Measurements from ENCODE around the gene THRSP.
"Not testable (repeated sequence)": the region's sequence is repeated elsewhere in the genome, so short reads cannot be mapped to it uniquely, and the experiment has no call there.

THRSP gene

GRCh38 chr11:78080818-78081495 lies 17.3 kb downstream of the THRSP start:
- no peak for TF ChIP-seq CTCF (IDR thresholded peaks at IDR 0.05; ENCODE audit: low read length, missing control alignments)
- peak; percentile 80 for DNase-seq (ENCODE audit: low read depth)
- no peak overlapping the region for H3K4me3 ChIP-seq (replicated peaks; ENCODE audit: low read depth, low read length)

DNA sequence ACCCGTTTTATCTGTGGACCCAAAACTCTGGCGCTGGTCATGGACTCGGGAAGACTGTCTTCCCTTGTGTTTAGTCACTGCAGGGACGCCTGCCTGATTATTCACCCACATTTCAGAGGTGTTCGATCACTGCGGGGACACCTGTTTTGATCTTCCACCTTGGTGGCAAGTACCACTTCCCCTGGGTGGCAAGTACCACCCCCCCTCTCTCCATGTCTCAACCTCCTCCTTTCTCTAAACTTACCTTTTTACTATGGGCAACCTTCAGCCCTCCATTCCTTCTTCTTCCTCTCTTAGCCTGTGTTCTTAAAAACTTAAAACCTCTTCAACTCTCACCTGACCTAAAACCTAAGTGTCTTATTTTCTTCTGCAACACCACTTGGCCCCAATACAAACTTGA lies 17.9 kb downstream of the THRSP start:
- no peak overlapping the region for H3K4me3 ChIP-seq (replicated peaks; ENCODE audit: low read depth, low read length)
- no peak for DNase-seq (ENCODE audit: low read depth)
- no peak for TF ChIP-seq CTCF (IDR thresholded peaks at IDR 0.05; ENCODE audit: low read length, missing control alignments)

- TF ChIP-seq CTCF (IDR thresholded peaks at IDR 0.05; ENCODE audit: low read length, missing control alignments): no peak
- no peak for DNase-seq (ENCODE audit: low read depth)
- no peak overlapping the region for H3K4me3 ChIP-seq (replicated peaks; ENCODE audit: low read depth, low read length)
Observed at GRCh38 chr11:78082146-78082545, 18.5 kb downstream of the THRSP start.

- TF ChIP-seq CTCF (IDR thresholded peaks at IDR 0.05; ENCODE audit: low read length, missing control alignments): no peak
Observed at GRCh38 chr11:78083021-78083420, 19.4 kb downstream of the THRSP start.

GRCh38 chr11:78084506-78084905 lies 20.8 kb downstream of the THRSP start:
- not testable (repeated sequence) for H3K4me3 ChIP-seq (replicated peaks; ENCODE audit: low read depth, low read length); DNase-seq (ENCODE audit: low read depth)

More at GRCh38 chr11:78083021-78083420, 19.4 kb downstream of the THRSP start:
- DNase-seq (ENCODE audit: low read depth): no peak
- no peak overlapping the region for H3K4me3 ChIP-seq (replicated peaks; ENCODE audit: low read depth, low read length)

DNA sequence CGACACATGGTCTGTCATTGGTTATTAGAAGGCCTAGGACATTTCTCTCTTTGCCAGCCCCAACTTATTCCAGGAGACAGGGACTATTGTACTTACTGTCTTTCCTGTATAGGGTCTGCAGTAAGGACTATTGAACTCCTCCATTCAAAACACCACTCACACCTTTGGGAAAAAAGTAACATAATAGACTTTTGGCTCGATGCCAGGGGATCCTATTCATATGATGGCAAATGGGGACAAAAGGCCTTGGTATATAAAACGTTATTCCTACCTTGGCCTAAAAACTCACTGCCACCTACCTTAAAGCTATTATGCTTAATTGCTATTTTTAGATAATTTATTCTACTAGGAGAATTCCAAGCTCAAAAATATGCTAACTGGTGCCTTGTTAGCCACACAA lies 22.3 kb downstream of the THRSP start:
- no peak for TF ChIP-seq CTCF (IDR thresholded peaks at IDR 0.05; ENCODE audit: low read length, missing control alignments)
- DNase-seq (ENCODE audit: low read depth): no peak
- H3K4me3 ChIP-seq (replicated peaks; ENCODE audit: low read depth, low read length): no peak overlapping the region

DNA sequence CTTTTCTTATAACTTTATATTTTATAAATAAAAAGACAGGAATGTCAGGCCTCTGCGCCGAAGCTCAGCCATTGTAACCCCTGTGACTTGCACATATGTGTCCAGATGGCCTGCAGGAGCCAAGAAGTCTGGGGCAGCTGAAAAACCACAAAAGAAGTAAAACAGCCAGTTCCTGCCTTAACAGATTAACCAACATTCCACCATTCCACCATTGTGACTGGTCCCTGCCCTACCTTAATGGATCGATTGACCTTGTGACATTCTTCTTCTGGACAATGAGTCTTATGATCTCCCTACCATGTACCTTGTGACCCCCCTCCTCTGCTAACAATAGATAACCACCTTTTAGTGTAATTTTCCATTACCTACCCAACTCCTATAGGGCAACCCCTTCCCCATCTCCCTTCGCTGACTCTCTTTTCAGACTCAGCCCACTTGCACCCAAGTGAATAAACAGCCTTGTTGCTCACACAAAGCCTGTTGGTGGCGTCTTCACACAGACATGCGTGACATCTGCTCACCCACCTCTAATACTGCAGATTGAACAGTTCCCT lies 22.9 kb downstream of the THRSP start:
- not testable (repeated sequence) for H3K4me3 ChIP-seq (replicated peaks; ENCODE audit: low read depth, low read length); DNase-seq (ENCODE audit: low read depth)

- DNase-seq (ENCODE audit: low read depth): no peak
- no peak for TF ChIP-seq CTCF (IDR thresholded peaks at IDR 0.05; ENCODE audit: low read length, missing control alignments)
Observed at GRCh38 chr11:78094250-78094649, 30.6 kb downstream of the THRSP start.

More at GRCh38 chr11:78094250-78094649, 30.6 kb downstream of the THRSP start:
- no peak overlapping the region for H3K4me3 ChIP-seq (replicated peaks; ENCODE audit: low read depth, low read length)

All from fibroblast of pulmonary artery (primary cell).